HCT116 (cell line): Measurements from ENCODE around the gene XKR7.

Source experiments
- CEBPB ChIP-seq: IDR thresholded peaks from 2 replicates; pipeline ENCODE4 v1.6.1; 2012; ENCODE audit warnings: low read depth
- EZH2 ChIP-seq: fragments of 200-600 bp; sonication (generic); IDR thresholded peaks from 2 replicates; pipeline ENCODE4 v1.6.1; 2017; ENCODE audit warnings: antibody characterized with exemption, mixed run types
- POLR2A ChIP-seq: IDR thresholded peaks from 2 replicates; pipeline ENCODE4 v1.7.0; 2011; ENCODE audit warnings: borderline replicate concordance; ENCODE audit not compliant: insufficient read depth, insufficient read length; ENCODE audit errors: extremely low read depth
- POLR2AphosphoS5 ChIP-seq: IDR thresholded peaks from 2 replicates; pipeline ENCODE4 v1.6.1; 2011; ENCODE audit warnings: mild to moderate bottlenecking, low read depth, low read length, moderate library complexity
- RAD21 ChIP-seq: IDR thresholded peaks from 2 replicates; pipeline ENCODE4 v1.6.1; 2012; ENCODE audit warnings: low read depth, mild to moderate bottlenecking
- SRF ChIP-seq: IDR thresholded peaks from 2 replicates; pipeline ENCODE4 v1.6.1; 2012; ENCODE audit warnings: low read depth
- YY1 ChIP-seq: IDR thresholded peaks from 2 replicates; pipeline ENCODE4 v1.6.1; 2011; ENCODE audit warnings: low read length, low read depth, moderate library complexity, mild to moderate bottlenecking; ENCODE audit not compliant: insufficient replicate concordance; ENCODE audit errors: extremely low read depth
- TF ChIP-seq, protein P1 (sequence below), 3 experiments: fragments of 200-600 bp in 1 of 3; sonication (generic) in 1 of 3; IDR thresholded peaks in 2 of 3; conservative IDR thresholded peaks in 1 of 3; 2 replicates each; pipeline ENCODE4 v1.5.1; 2012 to 2017; ENCODE audit warnings: low read depth in 2 of 3, low read length in 2 of 3, antibody characterized with exemption in 1 of 3, borderline replicate concordance in 1 of 3, control low read depth in 1 of 3, mild to moderate bottlenecking in 1 of 3, mixed read lengths in 1 of 3, mixed run types in 1 of 3, moderate library complexity in 1 of 3; ENCODE audit not compliant: insufficient read depth in 1 of 3
- TF ChIP-seq, protein P2 (sequence below): IDR thresholded peaks from 2 replicates; pipeline ENCODE4 v1.6.1; 2012
- TF ChIP-seq, protein P3 (sequence below): IDR thresholded peaks from 2 replicates; pipeline ENCODE4 v1.6.1; 2012; ENCODE audit warnings: low read depth
- TF ChIP-seq, protein P4 (sequence below): IDR thresholded peaks from 2 replicates; pipeline ENCODE4 v1.6.1; 2012
- TF ChIP-seq, protein P5 (sequence below): IDR thresholded peaks from 2 replicates; pipeline ENCODE4 v1.6.1; 2011; ENCODE audit warnings: mild to moderate bottlenecking, low read length, moderate library complexity; ENCODE audit not compliant: insufficient replicate concordance; ENCODE audit errors: extremely low read depth

DNA sequence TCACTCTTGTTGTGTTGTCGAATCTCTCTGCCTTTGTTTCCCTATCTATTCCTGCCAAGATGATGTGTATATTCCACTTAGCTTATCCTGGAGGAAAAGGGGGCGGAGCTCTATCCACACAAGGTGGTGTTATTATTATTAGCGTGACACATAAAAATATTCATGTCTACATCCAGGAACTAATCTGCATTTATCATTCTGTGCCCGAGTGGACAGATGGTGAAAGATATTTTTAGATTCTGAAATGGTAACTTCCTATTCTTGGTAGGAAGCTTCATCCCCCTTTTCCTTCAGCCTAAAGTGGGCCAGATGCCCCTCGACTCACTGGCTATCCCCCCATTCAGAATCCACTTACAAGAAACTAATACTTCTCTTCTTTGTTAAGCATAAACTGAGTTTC, 2.0 kb downstream of the XKR7 start:
- TF ChIP-seq RAD21 (no peak), CEBPB (no peak), POLR2A (no peak), POLR2AphosphoS5 (no peak), EZH2 (no peak), SRF (no peak), YY1 (no peak)
- TF ChIP-seq, protein P1, sequence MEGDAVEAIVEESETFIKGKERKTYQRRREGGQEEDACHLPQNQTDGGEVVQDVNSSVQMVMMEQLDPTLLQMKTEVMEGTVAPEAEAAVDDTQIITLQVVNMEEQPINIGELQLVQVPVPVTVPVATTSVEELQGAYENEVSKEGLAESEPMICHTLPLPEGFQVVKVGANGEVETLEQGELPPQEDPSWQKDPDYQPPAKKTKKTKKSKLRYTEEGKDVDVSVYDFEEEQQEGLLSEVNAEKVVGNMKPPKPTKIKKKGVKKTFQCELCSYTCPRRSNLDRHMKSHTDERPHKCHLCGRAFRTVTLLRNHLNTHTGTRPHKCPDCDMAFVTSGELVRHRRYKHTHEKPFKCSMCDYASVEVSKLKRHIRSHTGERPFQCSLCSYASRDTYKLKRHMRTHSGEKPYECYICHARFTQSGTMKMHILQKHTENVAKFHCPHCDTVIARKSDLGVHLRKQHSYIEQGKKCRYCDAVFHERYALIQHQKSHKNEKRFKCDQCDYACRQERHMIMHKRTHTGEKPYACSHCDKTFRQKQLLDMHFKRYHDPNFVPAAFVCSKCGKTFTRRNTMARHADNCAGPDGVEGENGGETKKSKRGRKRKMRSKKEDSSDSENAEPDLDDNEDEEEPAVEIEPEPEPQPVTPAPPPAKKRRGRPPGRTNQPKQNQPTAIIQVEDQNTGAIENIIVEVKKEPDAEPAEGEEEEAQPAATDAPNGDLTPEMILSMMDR (IDR thresholded peaks at IDR 0.05 in 2 of 3, conservative IDR thresholded peaks at IDR 0.05 in 1 of 3; ENCODE audit: borderline replicate concordance in 1 of 3, insufficient read depth in 1 of 3, low read depth in 2 of 3, low read length in 2 of 3) = no peak
- TF ChIP-seq, protein P2, sequence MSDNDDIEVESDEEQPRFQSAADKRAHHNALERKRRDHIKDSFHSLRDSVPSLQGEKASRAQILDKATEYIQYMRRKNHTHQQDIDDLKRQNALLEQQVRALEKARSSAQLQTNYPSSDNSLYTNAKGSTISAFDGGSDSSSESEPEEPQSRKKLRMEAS = no peak
- TF ChIP-seq, protein P3, sequence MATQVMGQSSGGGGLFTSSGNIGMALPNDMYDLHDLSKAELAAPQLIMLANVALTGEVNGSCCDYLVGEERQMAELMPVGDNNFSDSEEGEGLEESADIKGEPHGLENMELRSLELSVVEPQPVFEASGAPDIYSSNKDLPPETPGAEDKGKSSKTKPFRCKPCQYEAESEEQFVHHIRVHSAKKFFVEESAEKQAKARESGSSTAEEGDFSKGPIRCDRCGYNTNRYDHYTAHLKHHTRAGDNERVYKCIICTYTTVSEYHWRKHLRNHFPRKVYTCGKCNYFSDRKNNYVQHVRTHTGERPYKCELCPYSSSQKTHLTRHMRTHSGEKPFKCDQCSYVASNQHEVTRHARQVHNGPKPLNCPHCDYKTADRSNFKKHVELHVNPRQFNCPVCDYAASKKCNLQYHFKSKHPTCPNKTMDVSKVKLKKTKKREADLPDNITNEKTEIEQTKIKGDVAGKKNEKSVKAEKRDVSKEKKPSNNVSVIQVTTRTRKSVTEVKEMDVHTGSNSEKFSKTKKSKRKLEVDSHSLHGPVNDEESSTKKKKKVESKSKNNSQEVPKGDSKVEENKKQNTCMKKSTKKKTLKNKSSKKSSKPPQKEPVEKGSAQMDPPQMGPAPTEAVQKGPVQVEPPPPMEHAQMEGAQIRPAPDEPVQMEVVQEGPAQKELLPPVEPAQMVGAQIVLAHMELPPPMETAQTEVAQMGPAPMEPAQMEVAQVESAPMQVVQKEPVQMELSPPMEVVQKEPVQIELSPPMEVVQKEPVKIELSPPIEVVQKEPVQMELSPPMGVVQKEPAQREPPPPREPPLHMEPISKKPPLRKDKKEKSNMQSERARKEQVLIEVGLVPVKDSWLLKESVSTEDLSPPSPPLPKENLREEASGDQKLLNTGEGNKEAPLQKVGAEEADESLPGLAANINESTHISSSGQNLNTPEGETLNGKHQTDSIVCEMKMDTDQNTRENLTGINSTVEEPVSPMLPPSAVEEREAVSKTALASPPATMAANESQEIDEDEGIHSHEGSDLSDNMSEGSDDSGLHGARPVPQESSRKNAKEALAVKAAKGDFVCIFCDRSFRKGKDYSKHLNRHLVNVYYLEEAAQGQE = no peak
- TF ChIP-seq, protein P4, sequence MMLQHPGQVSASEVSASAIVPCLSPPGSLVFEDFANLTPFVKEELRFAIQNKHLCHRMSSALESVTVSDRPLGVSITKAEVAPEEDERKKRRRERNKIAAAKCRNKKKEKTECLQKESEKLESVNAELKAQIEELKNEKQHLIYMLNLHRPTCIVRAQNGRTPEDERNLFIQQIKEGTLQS = no peak
- TF ChIP-seq, protein P5, sequence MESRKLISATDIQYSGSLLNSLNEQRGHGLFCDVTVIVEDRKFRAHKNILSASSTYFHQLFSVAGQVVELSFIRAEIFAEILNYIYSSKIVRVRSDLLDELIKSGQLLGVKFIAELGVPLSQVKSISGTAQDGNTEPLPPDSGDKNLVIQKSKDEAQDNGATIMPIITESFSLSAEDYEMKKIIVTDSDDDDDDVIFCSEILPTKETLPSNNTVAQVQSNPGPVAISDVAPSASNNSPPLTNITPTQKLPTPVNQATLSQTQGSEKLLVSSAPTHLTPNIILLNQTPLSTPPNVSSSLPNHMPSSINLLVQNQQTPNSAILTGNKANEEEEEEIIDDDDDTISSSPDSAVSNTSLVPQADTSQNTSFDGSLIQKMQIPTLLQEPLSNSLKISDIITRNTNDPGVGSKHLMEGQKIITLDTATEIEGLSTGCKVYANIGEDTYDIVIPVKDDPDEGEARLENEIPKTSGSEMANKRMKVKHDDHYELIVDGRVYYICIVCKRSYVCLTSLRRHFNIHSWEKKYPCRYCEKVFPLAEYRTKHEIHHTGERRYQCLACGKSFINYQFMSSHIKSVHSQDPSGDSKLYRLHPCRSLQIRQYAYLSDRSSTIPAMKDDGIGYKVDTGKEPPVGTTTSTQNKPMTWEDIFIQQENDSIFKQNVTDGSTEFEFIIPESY = no peak
